C4-2B (cell line): ENCODE data around the gene FAM184B.

ENCODE experiments used
- CTCF ChIP-seq: fragments of 450-650 bp; conservative IDR thresholded peaks from 2 replicates; pipeline ENCODE4 v1.5.1; 2017; ENCODE audit warnings: mild to moderate bottlenecking
- ZFX ChIP-seq: fragments of 450-650 bp; IDR thresholded peaks from 2 replicates; pipeline ENCODE4 v1.6.1; 2017

GRCh38 chr4:17723648-17724047, 57.8 kb downstream of the FAM184B start:
- TF ChIP-seq CTCF (no peak), ZFX (no peak)
